ENCODE measurements around the gene PTPRZ1. TPM values are rescaled to one million over a fixed set of nuclear protein-coding genes. Genes with fewer than 3 reads are reported as not detected.

The PTPRZ1 gene
- total and polyA plus RNA-seq, 2 donors (not counting 1 experiment from before 2014, with no cell fraction given): not detected

- H3K9ac ChIP-seq (ENCODE audit: low read length): no peak overlapping the region
- POLR2A ChIA-PET: no interaction called here
- WGBS (ENCODE audit: insufficient coverage): no CpG with 5 or more reads among the region's 1 CpG
- H3K4me1 ChIP-seq (ENCODE audit: control insufficient read depth in 2 of 2, insufficient read depth in 2 of 2, low read length in 2 of 2): no peaks in the 10 kb centered on the region
- ATAC-seq (ENCODE audit: low read depth): no peak
- H3K36me3 ChIP-seq (replicated peaks in 1 of 2; ENCODE audit: control extremely low read depth in 1 of 2, control insufficient read depth in 1 of 2, extremely low read depth in 1 of 2, insufficient read depth in 2 of 2, low read length in 1 of 2): no peaks in the 10 kb centered on the region
- no peak overlapping the region for H2AFZ ChIP-seq (ENCODE audit: insufficient read depth, low read depth, low read length, poor library complexity, severe bottlenecking)
- H3K4me3 ChIP-seq (ENCODE audit: control extremely low read depth in 1 of 5, extremely low read depth in 1 of 5, insufficient read depth in 1 of 5, low read depth in 2 of 5, low read length in 4 of 5): no peak overlapping the region
- H3K4me1 Mint-ChIP-seq: no peaks in the 10 kb centered on the region
- intact Hi-C loops (cut with micrococcal nuclease): no loop called here
- no peaks in the 10 kb centered on the region for H3K9me3 ChIP-seq (ENCODE audit: control extremely low read depth in 1 of 3, control insufficient read depth in 2 of 3, insufficient read depth in 1 of 3, low read length in 2 of 3)
- no peak for DNase-seq
- TF ChIP-seq EZH2 (IDR thresholded peaks at IDR 0.05; ENCODE audit: borderline replicate concordance, insufficient read depth, low read depth, low read length, poor library complexity, severe bottlenecking) (no peak), CTCF (IDR thresholded peaks at IDR 0.05) (no peak)
- no peaks in the 10 kb centered on the region for H3K27me3 ChIP-seq (replicated peaks in 1 of 4; ENCODE audit: control extremely low read depth in 1 of 4, control insufficient read depth in 3 of 4, insufficient read depth in 4 of 4, low read length in 3 of 4)
- H3K9me3 Mint-ChIP-seq (ENCODE audit: insufficient read depth): no peaks in the 10 kb centered on the region
- CTCF ChIA-PET: no interaction called here
- H3K4me3 Mint-ChIP-seq: no peak overlapping the region
- H3K27ac ChIP-seq (ENCODE audit: low read length in 2 of 2): no peak overlapping the region
- no peaks in the 10 kb centered on the region for H3K79me2 ChIP-seq (ENCODE audit: control insufficient read depth, insufficient read depth, low read length)
- H3K27me3 Mint-ChIP-seq: no peaks in the 10 kb centered on the region
- no peaks in the 10 kb centered on the region for H4K20me1 ChIP-seq (ENCODE audit: control insufficient read depth, insufficient read depth, low read length, poor library complexity, severe bottlenecking)
- no peak overlapping the region for H3K27ac Mint-ChIP-seq
- no peak overlapping the region for H3K4me2 ChIP-seq (replicated peaks; ENCODE audit: low read depth, low read length, poor library complexity, severe bottlenecking)
Observed at GRCh38 chr7:121931149-121931902, 58.4 kb downstream of the PTPRZ1 start.

GRCh38 chr7:121932768-121933167, 59.8 kb downstream of the PTPRZ1 start:
- H3K27me3 ChIP-seq (replicated peaks in 1 of 4; ENCODE audit: control extremely low read depth in 1 of 4, control insufficient read depth in 3 of 4, insufficient read depth in 4 of 4, low read length in 3 of 4): no peaks in the 10 kb centered on the region

More at GRCh38 chr7:121932768-121933167, 59.8 kb downstream of the PTPRZ1 start:
- TF ChIP-seq CTCF (IDR thresholded peaks at IDR 0.05): no peak
- TF ChIP-seq EZH2 (IDR thresholded peaks at IDR 0.05; ENCODE audit: borderline replicate concordance, insufficient read depth, low read depth, low read length, poor library complexity, severe bottlenecking): no peak
- no peak overlapping the region for H2AFZ ChIP-seq (ENCODE audit: insufficient read depth, low read depth, low read length, poor library complexity, severe bottlenecking)
- H3K9me3 Mint-ChIP-seq (ENCODE audit: insufficient read depth): no peaks in the 10 kb centered on the region
- no peaks in the 10 kb centered on the region for H3K4me1 Mint-ChIP-seq
- H3K27ac ChIP-seq (ENCODE audit: low read length in 2 of 2): no peak overlapping the region
- no peaks in the 10 kb centered on the region for H3K36me3 ChIP-seq (replicated peaks in 1 of 2; ENCODE audit: control extremely low read depth in 1 of 2, control insufficient read depth in 1 of 2, extremely low read depth in 1 of 2, insufficient read depth in 2 of 2, low read length in 1 of 2)
- no peak overlapping the region for H3K27ac Mint-ChIP-seq
- no peak overlapping the region for H3K4me3 ChIP-seq (ENCODE audit: control extremely low read depth in 1 of 5, extremely low read depth in 1 of 5, insufficient read depth in 1 of 5, low read depth in 2 of 5, low read length in 4 of 5)
- no peak overlapping the region for H3K4me3 Mint-ChIP-seq
- no peaks in the 10 kb centered on the region for H3K9me3 ChIP-seq (ENCODE audit: control extremely low read depth in 1 of 3, control insufficient read depth in 2 of 3, insufficient read depth in 1 of 3, low read length in 2 of 3)
- no peak for DNase-seq
- ATAC-seq (ENCODE audit: low read depth): no peak
- no peaks in the 10 kb centered on the region for H3K27me3 Mint-ChIP-seq
- no CpG with 5 or more reads among the region's 1 CpG for WGBS (ENCODE audit: insufficient coverage)
- intact Hi-C loops (cut with micrococcal nuclease): no loop called here
- no peak overlapping the region for H3K4me2 ChIP-seq (replicated peaks; ENCODE audit: low read depth, low read length, poor library complexity, severe bottlenecking)
- H3K4me1 ChIP-seq (ENCODE audit: control insufficient read depth in 2 of 2, insufficient read depth in 2 of 2, low read length in 2 of 2): no peaks in the 10 kb centered on the region
- ChIA-PET POLR2A (no interaction called here), CTCF (no interaction called here)
- no peak overlapping the region for H3K9ac ChIP-seq (ENCODE audit: low read length)
- H4K20me1 ChIP-seq (ENCODE audit: control insufficient read depth, insufficient read depth, low read length, poor library complexity, severe bottlenecking): no peaks in the 10 kb centered on the region
- no peaks in the 10 kb centered on the region for H3K79me2 ChIP-seq (ENCODE audit: control insufficient read depth, insufficient read depth, low read length)

Measured in B cell (primary cell).